Measurements from ENCODE around the gene KHDRBS2. TPM values are rescaled to one million over a fixed set of nuclear protein-coding genes. Genes with fewer than 3 reads are reported as not detected.

KHDRBS2 gene
- total RNA-seq, 1 experiment from 2014 or later, result not detected

DNA sequence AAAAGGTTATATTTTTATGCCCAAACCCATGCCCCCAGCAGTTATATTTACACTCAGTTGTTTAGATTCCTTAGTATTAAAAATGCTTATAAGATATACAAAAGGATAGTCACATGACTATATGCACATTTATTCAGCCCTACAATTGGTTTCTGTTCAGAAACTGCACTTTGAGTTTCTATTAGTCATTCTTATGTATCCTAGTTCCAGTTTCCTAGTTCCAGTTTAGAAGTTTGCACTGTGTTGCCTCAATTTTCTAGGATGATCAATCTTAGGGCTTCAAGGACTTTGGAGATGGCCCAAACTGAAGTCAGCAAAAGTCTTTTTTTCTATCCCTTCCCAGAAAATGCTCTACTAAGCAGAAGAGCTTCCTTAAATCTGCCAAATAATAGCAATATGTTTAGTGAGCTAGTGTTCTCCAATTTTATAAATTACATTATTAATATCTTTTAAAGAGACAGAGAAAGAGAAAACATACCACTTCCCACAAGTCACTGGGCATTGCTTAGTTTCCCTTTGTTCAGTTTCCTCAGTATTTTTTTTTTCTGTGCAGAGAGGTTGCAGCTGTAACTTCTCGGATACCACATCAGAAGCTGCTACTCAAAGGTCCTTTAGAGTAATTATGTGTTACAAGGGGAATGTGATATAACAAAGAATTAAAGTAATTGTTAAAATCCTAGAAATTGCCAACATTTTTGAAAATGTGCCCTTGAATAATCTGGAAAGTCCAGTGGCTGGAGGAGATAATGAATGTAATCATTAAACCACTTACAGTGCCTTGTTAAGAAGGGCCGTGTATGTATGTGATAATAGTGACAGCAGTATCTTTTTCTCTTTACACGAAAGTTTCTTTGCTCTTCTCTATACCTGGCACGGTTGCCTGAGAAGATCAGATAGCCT, 138.8 kb downstream of the KHDRBS2 start:
- Histone ChIP-seq H3K27me3 (replicated peaks) (no peaks in the 10 kb centered on the region), H3K9me3 (replicated peaks) (no peaks in the 10 kb centered on the region), H3K36me3 (no peaks in the 10 kb centered on the region), H3K4me1 (replicated peaks) (no peaks in the 10 kb centered on the region), H3K4me3 (no peak overlapping the region), H3K27ac (no peak overlapping the region)
- DNase-seq (ENCODE audit: low read depth in 1 of 2, low spot score in 2 of 2), result no peak

DNA sequence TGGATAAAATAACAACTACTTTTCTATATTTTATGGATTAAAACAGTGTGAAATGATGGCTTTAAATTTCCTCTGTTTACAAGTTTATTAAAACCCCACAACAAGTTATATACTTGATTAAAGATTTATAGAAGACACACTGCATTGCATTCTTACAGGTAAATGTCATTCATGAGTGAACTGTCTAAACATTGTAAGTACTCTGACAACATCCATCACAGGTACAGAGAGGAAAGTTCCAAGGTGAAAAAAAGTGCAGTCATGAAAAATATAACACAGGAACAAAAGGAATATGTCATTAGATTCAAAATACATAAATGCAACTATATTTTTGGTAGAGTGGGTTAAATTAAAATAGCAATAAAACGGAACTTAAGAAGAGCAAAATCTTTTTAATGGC, 156.9 kb downstream of the KHDRBS2 start:
- H3K36me3 ChIP-seq, result no peaks in the 10 kb centered on the region
- no peak overlapping the region for H3K4me3 ChIP-seq
- H3K9me3 ChIP-seq (replicated peaks), result no peaks in the 10 kb centered on the region
- no peak overlapping the region for H3K27ac ChIP-seq
- H3K27me3 ChIP-seq (replicated peaks), result no peaks in the 10 kb centered on the region
- H3K4me1 ChIP-seq (replicated peaks), result no peaks in the 10 kb centered on the region
- DNase-seq (ENCODE audit: low read depth in 1 of 2, low spot score in 2 of 2), result no peak

DNA sequence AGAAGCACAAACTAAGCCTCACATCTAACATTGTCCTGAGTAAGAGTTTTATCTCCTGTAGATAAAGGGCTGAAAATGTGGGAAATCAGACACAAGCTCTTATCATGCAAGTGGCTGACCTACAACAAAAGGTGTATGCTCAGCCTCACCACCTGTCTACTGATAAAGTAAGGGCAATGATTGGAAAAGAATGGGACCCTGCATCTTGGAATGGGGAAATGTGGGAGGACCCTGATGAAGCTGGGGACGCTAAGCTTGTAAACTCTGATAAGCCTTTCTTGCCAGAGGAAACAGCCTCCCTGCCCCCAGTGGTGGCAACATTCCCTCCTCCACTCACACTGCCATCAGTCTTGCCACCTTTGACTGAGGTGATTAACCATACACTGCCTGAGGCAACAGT, 166.6 kb downstream of the KHDRBS2 start:
- H3K27ac ChIP-seq, result no peak overlapping the region
- no peaks in the 10 kb centered on the region for H3K27me3 ChIP-seq (replicated peaks)
- no peaks in the 10 kb centered on the region for H3K36me3 ChIP-seq
- H3K9me3 ChIP-seq (replicated peaks), result no peaks in the 10 kb centered on the region
- no peak for DNase-seq (ENCODE audit: low read depth in 1 of 2, low spot score in 2 of 2)
- H3K4me1 ChIP-seq (replicated peaks), result no peaks in the 10 kb centered on the region
- no peak overlapping the region for H3K4me3 ChIP-seq

DNA sequence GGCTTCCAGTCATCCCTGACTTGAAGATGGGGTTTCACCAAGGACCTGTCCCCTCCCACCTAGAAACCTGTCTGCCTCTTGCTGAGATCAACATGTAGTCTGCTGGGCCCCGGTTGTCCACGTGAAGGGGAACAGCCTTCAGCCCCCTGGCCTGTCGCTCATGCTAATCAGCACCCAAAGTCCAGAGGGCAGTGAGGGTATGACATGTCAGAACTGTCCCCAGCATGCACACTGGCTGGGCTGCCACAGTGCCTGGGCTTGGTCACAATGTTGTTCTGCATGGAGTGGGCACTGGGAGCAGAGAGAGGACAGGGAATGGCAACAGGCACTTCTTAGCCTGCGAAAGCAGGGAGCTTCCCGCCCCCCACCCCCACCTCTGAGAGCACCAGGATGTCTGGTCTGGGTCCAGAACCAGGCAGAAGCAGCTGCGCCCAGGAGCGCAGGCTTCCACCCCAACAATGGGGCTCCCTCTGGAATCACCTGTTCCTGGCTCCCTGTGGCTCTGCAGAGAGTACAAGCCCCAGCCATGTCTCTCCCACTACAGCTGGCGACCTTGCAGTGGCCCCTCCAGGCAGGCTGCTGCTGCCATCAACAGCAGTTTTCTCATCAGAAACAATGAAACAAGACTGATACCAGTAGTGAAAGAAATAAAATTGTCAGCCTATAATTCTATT, 182.7 kb downstream of the KHDRBS2 start:
- Histone ChIP-seq H3K27me3 (replicated peaks) (no peaks in the 10 kb centered on the region), H3K36me3 (no peaks in the 10 kb centered on the region), H3K27ac (no peak overlapping the region), H3K4me3 (no peak overlapping the region), H3K4me1 (replicated peaks) (no peaks in the 10 kb centered on the region), H3K9me3 (replicated peaks) (no peaks in the 10 kb centered on the region)
- DNase-seq (ENCODE audit: low read depth in 1 of 2, low spot score in 2 of 2), result no peak

DNA sequence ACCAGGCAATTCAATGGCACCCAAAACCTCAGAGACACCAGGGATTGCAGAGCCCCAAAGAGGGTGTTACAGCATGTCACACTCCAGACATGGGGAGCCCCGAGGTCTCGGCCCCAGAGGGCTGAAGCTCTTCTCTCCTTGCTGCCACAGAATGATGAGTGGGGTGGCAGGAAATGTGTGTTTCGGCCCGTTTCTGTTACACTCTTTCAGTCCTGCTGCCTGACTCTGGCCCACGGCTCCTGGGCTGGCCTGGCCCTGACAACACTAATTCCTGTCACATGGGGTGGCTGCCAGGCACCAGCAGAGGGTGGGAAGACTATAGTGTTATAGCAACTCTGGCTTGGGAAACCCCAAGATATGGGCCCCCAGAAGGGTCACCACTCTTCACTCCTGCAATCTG, 183.6 kb downstream of the KHDRBS2 start:
- Histone ChIP-seq H3K9me3 (replicated peaks) (no peaks in the 10 kb centered on the region), H3K27ac (no peak overlapping the region), H3K4me3 (no peak overlapping the region), H3K36me3 (no peaks in the 10 kb centered on the region), H3K4me1 (replicated peaks) (no peaks in the 10 kb centered on the region), H3K27me3 (replicated peaks) (no peaks in the 10 kb centered on the region)
- DNase-seq (ENCODE audit: low read depth in 1 of 2, low spot score in 2 of 2), result no peak

DNA sequence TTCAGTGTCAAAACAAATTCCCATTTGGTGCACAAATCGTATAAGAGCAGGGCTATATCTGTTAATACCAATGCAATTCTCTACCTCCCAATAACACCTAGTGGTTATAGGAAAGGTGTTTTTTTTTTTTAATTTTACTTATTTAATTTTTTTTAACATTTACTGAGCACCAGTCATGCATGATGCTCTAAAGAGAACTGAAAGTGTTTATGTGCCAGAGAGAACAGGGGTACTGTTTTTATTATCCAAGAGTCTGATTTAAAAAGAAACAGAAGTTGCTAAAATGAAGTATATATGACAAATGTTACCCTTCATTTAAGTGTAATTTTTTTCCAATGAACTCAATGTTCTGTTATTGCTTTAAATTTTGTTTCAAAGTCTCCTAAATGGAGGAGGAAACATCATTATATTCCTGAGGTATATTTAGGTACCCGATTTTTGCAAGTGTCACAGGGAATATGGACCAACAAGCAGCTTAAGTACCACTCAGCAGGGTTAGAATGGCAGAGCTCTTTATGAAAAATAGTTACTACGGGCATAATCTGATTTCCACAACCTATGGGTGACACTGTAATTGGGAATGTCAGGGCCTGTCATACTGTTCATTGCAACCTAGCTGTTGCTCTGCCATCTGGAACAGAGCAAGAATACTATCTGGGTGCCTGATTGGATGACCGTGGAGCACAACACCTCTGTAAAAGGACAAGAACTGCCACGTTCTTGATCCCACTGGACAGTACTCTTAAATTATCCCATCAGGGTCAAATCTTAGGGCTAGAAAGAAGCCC, 195.4 kb downstream of the KHDRBS2 start:
- H3K9me3 ChIP-seq (replicated peaks), result no peaks in the 10 kb centered on the region
- no peak overlapping the region for H3K4me3 ChIP-seq
- no peak for DNase-seq (ENCODE audit: low read depth in 1 of 2, low spot score in 2 of 2)
- no peak overlapping the region for H3K27ac ChIP-seq
- H3K4me1 ChIP-seq (replicated peaks), result no peaks in the 10 kb centered on the region
- no peaks in the 10 kb centered on the region for H3K27me3 ChIP-seq (replicated peaks)
- H3K36me3 ChIP-seq, result no peaks in the 10 kb centered on the region

DNA sequence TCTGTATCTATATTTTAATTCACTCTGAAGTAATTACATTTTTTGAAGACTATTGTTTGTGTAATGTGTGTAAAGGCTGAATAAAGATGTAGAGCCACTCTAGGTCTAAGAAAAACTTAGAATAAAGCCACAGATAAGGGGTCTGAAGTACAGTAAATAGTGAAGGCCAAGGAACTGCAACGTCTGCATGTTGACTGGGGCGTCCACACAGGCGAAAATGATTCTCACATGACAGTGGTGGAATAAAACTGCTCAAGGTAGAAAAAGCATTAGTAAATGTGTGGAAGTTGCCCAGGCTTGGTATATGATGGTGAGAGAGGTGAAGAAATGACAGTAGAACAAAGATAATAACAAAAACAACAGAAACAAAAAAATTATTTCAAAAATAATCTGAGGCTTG, 196.2 kb downstream of the KHDRBS2 start:
- DNase-seq (ENCODE audit: low read depth in 1 of 2, low spot score in 2 of 2), result no peak
- Histone ChIP-seq H3K36me3 (no peaks in the 10 kb centered on the region), H3K27ac (no peak overlapping the region), H3K27me3 (replicated peaks) (no peaks in the 10 kb centered on the region), H3K4me3 (no peak overlapping the region), H3K9me3 (replicated peaks) (no peaks in the 10 kb centered on the region), H3K4me1 (replicated peaks) (no peaks in the 10 kb centered on the region)

DNA sequence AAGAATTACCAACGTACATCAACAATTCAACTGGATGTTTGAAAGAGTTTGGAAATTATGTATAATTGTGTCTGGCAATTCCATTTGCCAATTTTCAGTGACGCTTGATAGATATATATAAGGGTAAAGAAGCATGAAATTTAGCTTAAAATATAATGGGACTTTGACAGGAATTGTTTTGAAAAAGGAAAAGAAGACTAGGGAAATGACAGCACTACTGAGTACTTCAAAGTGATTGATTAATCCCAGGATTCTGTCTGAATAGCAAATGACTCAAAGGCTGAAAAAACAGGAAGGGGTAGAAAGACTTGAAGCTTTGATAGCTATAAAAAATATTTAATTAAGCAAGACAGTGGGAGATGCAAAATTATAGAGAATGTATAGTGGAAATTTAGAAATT, 200.0 kb downstream of the KHDRBS2 start:
- DNase-seq (ENCODE audit: low read depth in 1 of 2, low spot score in 2 of 2), result no peak
- H3K27ac ChIP-seq, result no peak overlapping the region
- H3K27me3 ChIP-seq (replicated peaks), result no peaks in the 10 kb centered on the region
- H3K4me3 ChIP-seq, result no peak overlapping the region
- no peaks in the 10 kb centered on the region for H3K4me1 ChIP-seq (replicated peaks)
- H3K36me3 ChIP-seq, result no peaks in the 10 kb centered on the region
- H3K9me3 ChIP-seq (replicated peaks), result no peaks in the 10 kb centered on the region

DNA sequence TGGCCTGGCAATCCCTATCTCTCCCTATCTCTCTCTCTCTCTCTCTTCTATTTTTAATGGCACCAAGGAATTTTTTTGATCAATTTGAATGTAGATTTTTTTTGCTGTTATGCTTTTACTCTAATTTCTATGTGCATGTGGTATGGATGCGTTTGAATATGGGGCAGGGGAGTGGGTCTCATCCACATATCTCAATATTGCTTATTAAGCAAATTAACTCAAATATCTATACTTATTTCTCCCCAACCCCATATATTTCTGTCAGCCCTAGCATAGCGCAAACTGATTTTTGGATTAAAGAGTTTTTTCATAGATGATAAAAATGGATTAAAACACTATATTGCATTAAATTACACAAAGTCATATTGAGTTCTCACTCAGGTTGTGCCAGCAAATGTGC, 210.2 kb downstream of the KHDRBS2 start:
- Histone ChIP-seq H3K9me3 (replicated peaks) (no peaks in the 10 kb centered on the region), H3K27me3 (replicated peaks) (no peaks in the 10 kb centered on the region), H3K4me1 (replicated peaks) (no peaks in the 10 kb centered on the region), H3K27ac (no peak overlapping the region), H3K36me3 (no peaks in the 10 kb centered on the region), H3K4me3 (no peak overlapping the region)
- no peak for DNase-seq (ENCODE audit: low read depth in 1 of 2, low spot score in 2 of 2)

DNA sequence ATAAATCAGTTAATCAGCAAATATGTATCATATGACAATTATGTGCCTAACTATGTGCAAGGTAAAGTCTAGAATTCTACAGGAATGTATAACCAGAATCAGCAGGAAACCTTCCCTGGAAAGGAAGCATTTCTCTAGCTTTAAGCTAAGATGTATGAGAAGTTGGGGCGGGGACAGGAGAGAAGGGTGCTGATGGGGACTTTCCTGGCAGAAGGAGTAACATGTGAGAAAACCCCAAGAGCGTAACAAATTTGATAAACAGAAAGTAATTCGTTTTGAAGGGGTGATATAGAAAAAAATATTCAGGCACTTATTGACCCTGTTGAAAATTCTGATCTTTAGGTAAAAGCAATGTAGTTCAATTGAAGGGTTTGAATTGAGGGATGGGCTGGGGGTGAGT, 226.1 kb downstream of the KHDRBS2 start:
- no peaks in the 10 kb centered on the region for H3K36me3 ChIP-seq
- no peaks in the 10 kb centered on the region for H3K4me1 ChIP-seq (replicated peaks)

DNA sequence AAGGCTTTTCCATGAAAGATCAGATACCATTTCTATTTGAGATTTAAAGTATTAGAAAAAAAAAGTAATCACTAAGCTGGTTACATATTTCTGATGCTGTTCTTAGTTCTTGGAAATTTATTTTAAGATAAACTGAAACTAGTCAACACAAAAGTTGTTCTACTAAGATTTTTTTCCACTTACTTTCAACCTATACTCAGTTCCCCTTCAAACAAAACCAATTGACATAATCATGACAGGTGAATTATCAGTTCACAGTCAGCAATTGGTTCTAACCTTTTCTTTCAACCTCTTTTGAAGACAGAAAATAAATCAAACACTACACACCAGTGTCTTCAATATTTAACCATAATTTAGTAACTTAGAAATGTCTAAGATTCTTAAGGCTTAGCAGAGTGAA, 228.7 kb downstream of the KHDRBS2 start:
- Histone ChIP-seq H3K9me3 (replicated peaks) (0 out of 2 replicates have a peak, but pooled peaks cover 4% of the 10 kb centered on the region), H3K36me3 (no peaks in the 10 kb centered on the region), H3K27me3 (replicated peaks) (no peaks in the 10 kb centered on the region), H3K4me3 (no peak overlapping the region), H3K27ac (no peak overlapping the region), H3K4me1 (replicated peaks) (no peaks in the 10 kb centered on the region)
- no peak for DNase-seq (ENCODE audit: low read depth in 1 of 2, low spot score in 2 of 2)

More for the DNA sequence above, 226.1 kb downstream of the KHDRBS2 start:
- Histone ChIP-seq H3K9me3 (replicated peaks) (0 out of 2 replicates have a peak, but pooled peaks cover 4% of the 10 kb centered on the region), H3K4me3 (no peak overlapping the region), H3K27me3 (replicated peaks) (no peaks in the 10 kb centered on the region), H3K27ac (no peak overlapping the region)
- DNase-seq (ENCODE audit: low read depth in 1 of 2, low spot score in 2 of 2), result no peak

DNA sequence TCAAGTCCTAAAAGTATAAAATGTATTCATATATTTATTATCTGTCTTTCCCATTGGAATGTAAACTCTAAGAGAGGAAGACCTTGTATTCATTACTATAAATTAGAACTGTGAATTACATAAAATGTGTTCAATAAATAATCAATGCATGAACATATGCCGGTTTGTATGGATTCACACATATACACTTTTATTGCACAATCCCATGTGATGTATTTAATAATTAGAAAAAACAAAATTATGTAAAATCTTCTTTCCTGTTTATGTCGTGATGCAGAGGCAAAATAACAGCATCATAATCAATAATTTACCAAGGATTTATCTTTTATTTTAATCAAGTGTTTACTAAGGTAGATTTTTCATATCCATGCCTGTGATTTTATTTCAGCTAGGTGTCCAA, 240.5 kb downstream of the KHDRBS2 start:
- no peak overlapping the region for H3K4me3 ChIP-seq
- no peaks in the 10 kb centered on the region for H3K36me3 ChIP-seq
- H3K4me1 ChIP-seq (replicated peaks), result no peaks in the 10 kb centered on the region
- no peak overlapping the region for H3K27ac ChIP-seq
- no peak for DNase-seq (ENCODE audit: low read depth in 1 of 2, low spot score in 2 of 2)
- no peaks in the 10 kb centered on the region for H3K9me3 ChIP-seq (replicated peaks)
- H3K27me3 ChIP-seq (replicated peaks), result no peaks in the 10 kb centered on the region

DNA sequence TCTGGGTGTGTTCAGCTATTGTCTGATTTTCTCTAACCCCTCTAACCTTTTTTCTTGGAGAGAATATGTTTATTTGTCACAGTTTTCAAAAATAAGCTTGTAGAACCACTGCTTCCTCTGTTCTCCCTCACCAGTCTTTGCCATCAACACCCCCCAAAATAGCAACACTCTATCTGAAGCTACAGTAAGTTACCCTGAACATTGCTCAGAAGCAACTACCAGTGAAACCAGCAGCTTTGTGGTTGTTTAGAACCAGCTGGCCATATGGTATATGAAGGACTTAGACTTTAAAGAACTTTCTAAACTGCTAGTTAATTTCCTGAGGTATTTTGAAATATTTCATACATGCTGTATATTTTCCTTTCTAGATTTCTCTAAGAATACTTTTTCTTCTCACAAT, 242.9 kb downstream of the KHDRBS2 start:
- no peaks in the 10 kb centered on the region for H3K36me3 ChIP-seq
- DNase-seq (ENCODE audit: low read depth in 1 of 2, low spot score in 2 of 2), result no peak
- H3K9me3 ChIP-seq (replicated peaks), result no peaks in the 10 kb centered on the region
- no peaks in the 10 kb centered on the region for H3K4me1 ChIP-seq (replicated peaks)
- no peak overlapping the region for H3K27ac ChIP-seq
- no peaks in the 10 kb centered on the region for H3K27me3 ChIP-seq (replicated peaks)
- H3K4me3 ChIP-seq, result no peak overlapping the region

DNA sequence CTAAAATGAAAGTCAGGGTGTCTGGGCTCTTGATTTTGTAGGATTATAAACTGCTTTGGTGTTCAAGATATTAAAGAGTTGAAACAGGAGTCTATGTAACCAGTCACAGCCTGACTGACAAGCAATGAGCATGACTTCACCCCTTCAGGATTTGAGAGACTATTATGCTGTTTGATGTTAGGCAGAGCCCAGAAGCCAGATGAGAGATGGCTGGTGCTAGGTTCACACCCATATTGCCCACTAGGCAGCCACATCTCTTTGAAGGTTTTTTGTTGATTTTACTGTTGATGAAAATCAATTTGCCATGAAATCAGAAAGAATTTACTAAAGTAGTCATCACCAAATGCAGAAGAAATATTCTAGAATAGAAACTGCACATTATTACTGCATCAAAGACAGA, 243.6 kb downstream of the KHDRBS2 start:
- H3K27me3 ChIP-seq (replicated peaks), result no peaks in the 10 kb centered on the region
- no peaks in the 10 kb centered on the region for H3K36me3 ChIP-seq
- H3K27ac ChIP-seq, result no peak overlapping the region
- DNase-seq (ENCODE audit: low read depth in 1 of 2, low spot score in 2 of 2), result no peak
- H3K4me3 ChIP-seq, result no peak overlapping the region
- no peaks in the 10 kb centered on the region for H3K4me1 ChIP-seq (replicated peaks)
- H3K9me3 ChIP-seq (replicated peaks), result no peaks in the 10 kb centered on the region

Data from SJSA1 (cell line).